ENCODE results near the gene AKT1. TPM values are rescaled to one million over a fixed set of nuclear protein-coding genes. Genes with fewer than 3 reads are reported as not detected.
"Not testable (repeated sequence)": the region's sequence is repeated elsewhere in the genome, so short reads cannot be mapped to it uniquely, and the experiment has no call there.

The AKT1 gene
- polyA plus RNA-seq, 2 of the 4 experiments (the other 2 are of a cell fraction) = 70.2 to 93.8 TPM

- H3K9me3 ChIP-seq = no peaks in the 10 kb centered on the region; the same call in 2 of the 3 replicates
- peaks cover 28% of the 10 kb centered on the region for H3K4me1 ChIP-seq
- POLR2A ChIA-PET = interaction anchor here (0.6 to 1.4 kb wide), 8 partner anchors 18 to 268 kb away, joined by 3 to 7 read pairs (median 4); partner anchors contain the start of gene CDCA4
- H3K27ac ChIP-seq = peak overlapping the region; percentile 70 to 89
- WGBS (ENCODE audit: missing lambda C conversion rate) = 4% methylated on average over 20 of the region's 21 CpGs
- CTCF ChIA-PET = interaction anchor here (0.6 to 5.1 kb wide), 7 partner anchors 12 to 78 kb away, joined by 3 to 41 read pairs (median 4); no protein-coding TSS in a partner anchor
- peak overlapping the region; percentile 49 for H3K4me3 ChIP-seq
- TF ChIP-seq JUN (IDR thresholded peaks at IDR 0.05) (no peak), ELK1 (IDR thresholded peaks at IDR 0.05; ENCODE audit: low read depth, low read length) (no peak), FOXS1 (CRISPR knock-in tag; IDR thresholded peaks at IDR 0.05) (no peak), RAD21 (conservative IDR thresholded peaks at IDR 0.05 in 1 of 2, IDR thresholded peaks at IDR 0.05 in 1 of 2) (no peak), MAZ (IDR thresholded peaks at IDR 0.05; ENCODE audit: borderline replicate concordance, low read depth, low read length) (no peak), REST (IDR thresholded peaks at IDR 0.05) (no peak), NR3C1 (IDR thresholded peaks at IDR 0.05) (no peak), ZNF302 (CRISPR knock-in tag; IDR thresholded peaks at IDR 0.05) (no peak), BHLHE40 (IDR thresholded peaks at IDR 0.05; ENCODE audit: low read depth, low read length) (no peak), POLR2A (IDR thresholded peaks at IDR 0.05; ENCODE audit: low read length) (no peak), ATOH8 (CRISPR knock-in tag; IDR thresholded peaks at IDR 0.05; ENCODE audit: low read depth) (no peak), CHD2 (IDR thresholded peaks at IDR 0.05; ENCODE audit: low read length, partially characterized antibody) (no peak), HDAC2 (IDR thresholded peaks at IDR 0.05) (no peak), FOSB (CRISPR knock-in tag; IDR thresholded peaks at IDR 0.05) (no peak), POLR2AphosphoS2 (conservative IDR thresholded peaks at IDR 0.05; ENCODE audit: low read length) (no peak), USF2 (IDR thresholded peaks at IDR 0.05) (no peak), NFE2L2 (conservative IDR thresholded peaks at IDR 0.05; ENCODE audit: low read length) (no peak), ZSCAN20 (CRISPR knock-in tag; IDR thresholded peaks at IDR 0.05) (no peak)
- FAIRE-seq = no peak
- peak overlapping the region; percentile 88 for H3K4me2 ChIP-seq
- peak; percentile 40 to 93 for ATAC-seq
- DNase-seq (ENCODE audit: low read depth in 1 of 2, low spot score in 1 of 2) = peak in 1 of 2 experiments; percentile 95
Measured at GRCh38 chr14:104752423-104752734, 43.2 kb downstream of the AKT1 start.

- Histone ChIP-seq H3K4me3 (peak overlapping the region; percentile 49), H3K4me1 (peaks cover 28% of the 10 kb centered on the region), H3K4me2 (peak overlapping the region; percentile 88), H3K9me3 (no peaks in the 10 kb centered on the region; the same call in 2 of the 3 replicates), H3K27ac (peak overlapping the region; percentile 70 to 89)
- DNase-seq (ENCODE audit: low read depth in 1 of 2, low spot score in 1 of 2) (no peak), ATAC-seq (no peak), FAIRE-seq (no peak)
- CTCF ChIA-PET = interaction anchor here (0.6 to 5.1 kb wide), 9 partner anchors 11 to 86 kb away, joined by 3 to 41 read pairs (median 4); partner anchors contain the start of gene ADSS1
- POLR2A ChIA-PET = interaction anchor here (0.9 to 1.4 kb wide), 7 partner anchors 17 to 219 kb away, joined by 3 to 7 read pairs (median 4); no protein-coding TSS in a partner anchor
- WGBS (ENCODE audit: missing lambda C conversion rate) = 73% methylated on average over 61 of the region's 90 CpGs
- TF ChIP-seq TFCP2L1 (CRISPR knock-in tag; IDR thresholded peaks at IDR 0.05) (0 out of 2 replicates have a peak, but pooled peaks have one; percentile 12), SMC3 (IDR thresholded peaks at IDR 0.05) (no peak), FOXS1 (CRISPR knock-in tag; IDR thresholded peaks at IDR 0.05) (no peak), ZSCAN20 (CRISPR knock-in tag; IDR thresholded peaks at IDR 0.05) (no peak), KDM5A (IDR thresholded peaks at IDR 0.05) (no peak)
Measured at GRCh38 chr14:104751539-104752422, 43.8 kb downstream of the AKT1 start.

GRCh38 chr14:104750753-104751057 is 44.8 kb downstream of the AKT1 start:
- peaks cover 28% of the 10 kb centered on the region for H3K4me1 ChIP-seq
- DNase-seq (ENCODE audit: low read depth in 1 of 2, low spot score in 1 of 2) = peak in 1 of 2 experiments; percentile 48
- WGBS (ENCODE audit: missing lambda C conversion rate) = 85% methylated on average over 5 of the region's 5 CpGs
- ChIA-PET CTCF (interaction anchor here (0.7 to 4.7 kb wide), 4 partner anchors 14 to 85 kb away, joined by 3 to 31 read pairs (median 4); partner anchors contain the start of gene ADSS1), POLR2A (interaction anchor here (0.9 kb wide), 1 partner anchor 220 kb away, joined by 3 read pairs; no protein-coding TSS in a partner anchor)
- not testable (repeated sequence) for H3K4me2 ChIP-seq, ATAC-seq, H3K9me3 ChIP-seq, H3K4me3 ChIP-seq, FAIRE-seq, H3K27ac ChIP-seq
